Trophoblast cell (in vitro differentiated cells and primary cell): ENCODE measurements around the gene IFNL4. TPM values are rescaled to one million over a fixed set of nuclear protein-coding genes. Genes with fewer than 3 reads are reported as not detected.

Source experiments
- DNase-seq, 2 donors: peaks; one replicate each; pipeline ENCODE4 v3.0.0-alpha.2; 2016
- H2AFZ ChIP-seq: 2 replicates; pipeline ENCODE4 v1.6.1; 2013; ENCODE audit warnings: low read length, moderate library complexity, mild to moderate bottlenecking; ENCODE audit not compliant: insufficient read depth, poor library complexity
- H2AK5ac ChIP-seq: 2 replicates; pipeline ENCODE4 v1.6.1; 2013; ENCODE audit warnings: mild to moderate bottlenecking, low read length
- H2BK120ac ChIP-seq: 2 replicates; pipeline ENCODE4 v1.6.1; 2013; ENCODE audit warnings: low read length, mild to moderate bottlenecking, moderate library complexity; ENCODE audit not compliant: insufficient read depth, poor library complexity
- H2BK12ac ChIP-seq: 2 replicates; pipeline ENCODE4 v1.6.1; 2013; ENCODE audit warnings: mild to moderate bottlenecking, low read length, moderate library complexity
- H2BK5ac ChIP-seq: 2 replicates; pipeline ENCODE4 v1.6.1; 2013; ENCODE audit warnings: low read length, low read depth, moderate library complexity, mild to moderate bottlenecking; ENCODE audit not compliant: poor library complexity
- H3K14ac ChIP-seq: 2 replicates; pipeline ENCODE4 v1.6.1; 2013; ENCODE audit warnings: mild to moderate bottlenecking, low read length
- H3K18ac ChIP-seq: 2 replicates; pipeline ENCODE4 v1.6.1; 2013; ENCODE audit warnings: mild to moderate bottlenecking, low read length
- H3K23ac ChIP-seq: 2 replicates; pipeline ENCODE4 v1.6.1; 2013; ENCODE audit warnings: low read length
- H3K27ac ChIP-seq: 2 replicates; pipeline ENCODE4 v1.5.1; 2013; ENCODE audit warnings: low read depth, mild to moderate bottlenecking, inconsistent platforms, low read length, moderate library complexity
- H3K27me3 ChIP-seq: 2 replicates; pipeline ENCODE4 v1.6.1; 2013; ENCODE audit warnings: inconsistent platforms, mild to moderate bottlenecking, low read length, moderate library complexity; ENCODE audit not compliant: insufficient read depth
- H3K36me3 ChIP-seq, 2 experiments: 1 replicate in 1 of 2; 2 replicates in 1 of 2; pipeline ENCODE4 v1.6.1; 2013; ENCODE audit warnings: low read length in 2 of 2, mild to moderate bottlenecking in 2 of 2, moderate library complexity in 1 of 2; ENCODE audit not compliant: insufficient read depth in 2 of 2, control insufficient read depth in 1 of 2
- H3K4ac ChIP-seq: 2 replicates; pipeline ENCODE4 v1.6.1; 2013; ENCODE audit warnings: low read depth, mild to moderate bottlenecking, low read length, moderate library complexity
- H3K4me1 ChIP-seq, 2 experiments: 1 replicate in 1 of 2; 2 replicates in 1 of 2; pipeline ENCODE4 v1.6.1; 2013; ENCODE audit warnings: low read length in 2 of 2, mild to moderate bottlenecking in 2 of 2, moderate library complexity in 1 of 2; ENCODE audit not compliant: insufficient read depth in 2 of 2, control insufficient read depth in 1 of 2
- H3K4me2 ChIP-seq: 2 replicates; pipeline ENCODE4 v1.6.1; 2013; ENCODE audit warnings: inconsistent platforms, mild to moderate bottlenecking, low read length, moderate library complexity
- H3K4me3 ChIP-seq: 2 replicates; pipeline ENCODE4 v1.5.1; 2013; ENCODE audit warnings: mild to moderate bottlenecking, low read depth, low read length, inconsistent platforms
- H3K79me1 ChIP-seq: one replicate; pipeline ENCODE4 v1.6.1; 2013; ENCODE audit warnings: low read length
- H3K79me2 ChIP-seq: 2 replicates; pipeline ENCODE4 v1.6.1; 2013; ENCODE audit warnings: low read length, mild to moderate bottlenecking; ENCODE audit not compliant: control insufficient read depth, insufficient read depth, poor library complexity
- H3K9ac ChIP-seq: 2 replicates; pipeline ENCODE4 v1.6.1; 2013; ENCODE audit warnings: mild to moderate bottlenecking, low read length
- H3K9me3 ChIP-seq: 2 replicates; pipeline ENCODE4 v1.6.1; 2013; ENCODE audit warnings: low read depth, mild to moderate bottlenecking, control low read depth, inconsistent platforms, low read length; ENCODE audit not compliant: insufficient read depth
- H4K12ac ChIP-seq: 2 replicates; pipeline ENCODE4 v1.6.1; 2013; ENCODE audit warnings: low read depth, mild to moderate bottlenecking, low read length, moderate library complexity
- H4K8ac ChIP-seq: 2 replicates; pipeline ENCODE4 v1.6.1; 2013; ENCODE audit warnings: low read depth, mild to moderate bottlenecking, low read length, moderate library complexity
- H4K91ac ChIP-seq: one replicate; pipeline ENCODE4 v1.6.1; 2013; ENCODE audit warnings: low read depth, mild to moderate bottlenecking, low read length, moderate library complexity
- WGBS: extraction: QIAGEN DNeasy Blood & Tissue Kit; methylation state at CpG from one replicate; pipeline ENCODE4 v1.1.7; 2013; ENCODE audit warnings: missing lambda C conversion rate; ENCODE audit not compliant: insufficient read length, insufficient coverage; ENCODE audit errors: extremely low coverage; 5-methylcytosine and 5-hydroxymethylcytosine counted together
- polyA plus RNA-seq: library from polyadenylated mRNA; stranded (reverse); fragments of 200-250 nt; gene quantifications from 2 replicates; pipeline ENCODE4 v1.2.3, GENCODE V29; 2013

IFNL4 gene
- not detected in 2 replicates for polyA plus RNA-seq

DNA sequence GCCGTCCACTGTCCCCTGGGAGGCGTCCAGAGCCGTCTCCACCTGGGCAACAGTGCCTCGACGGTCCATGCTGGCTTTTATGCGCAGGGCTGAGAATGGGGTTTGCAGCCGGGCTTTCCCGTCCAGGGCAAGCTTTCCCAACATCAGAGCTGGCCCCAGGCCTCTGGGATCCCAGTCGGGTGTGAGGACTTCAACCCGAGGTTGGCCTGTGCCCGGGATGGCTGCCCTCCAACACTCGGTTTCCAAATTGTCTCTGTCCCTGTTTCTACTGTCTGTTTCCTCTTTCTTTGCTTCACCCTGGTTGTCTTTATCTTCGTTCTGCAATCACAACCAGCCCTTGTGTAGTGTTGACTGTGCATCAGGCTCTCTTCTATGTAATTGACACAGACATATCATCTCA, at the start of gene IFNL4:
TSS of gene IFNL4 (minus strand) at position 51 of the 400 bp plus-strand sequence.
- Histone ChIP-seq H2BK5ac (no peak within 1 kb of the TSS), H4K91ac (no peak within 1 kb of the TSS), H2BK12ac (no peak within 1 kb of the TSS), H4K8ac (no peak within 1 kb of the TSS), H3K27me3 (peaks cover 28% of the 10 kb centered on the region), H3K4ac (no peak within 1 kb of the TSS), H2AK5ac (no peak within 1 kb of the TSS), H2AFZ (no peak within 1 kb of the TSS), H3K4me3 (no peak within 1 kb of the TSS), H3K4me2 (peak within 1 kb of the TSS; percentile 49), H3K79me1 (no peaks in the 10 kb centered on the region), H3K9ac (no peak within 1 kb of the TSS), H3K79me2 (no peaks in the 10 kb centered on the region), H3K14ac (no peak within 1 kb of the TSS), H3K4me1 (peaks cover 3 to 5% of the 10 kb centered on the region in 2 experiments), H3K36me3 (no peaks in the 10 kb centered on the region), H2BK120ac (no peak within 1 kb of the TSS), H4K12ac (no peak within 1 kb of the TSS), H3K27ac (no peak within 1 kb of the TSS), H3K23ac (no peak within 1 kb of the TSS), H3K18ac (no peak within 1 kb of the TSS), H3K9me3 (peaks cover 16% of the 10 kb centered on the region)
- no CpG with 5 or more reads among the region's 13 CpGs for WGBS
- DNase-seq = no peak

DNA sequence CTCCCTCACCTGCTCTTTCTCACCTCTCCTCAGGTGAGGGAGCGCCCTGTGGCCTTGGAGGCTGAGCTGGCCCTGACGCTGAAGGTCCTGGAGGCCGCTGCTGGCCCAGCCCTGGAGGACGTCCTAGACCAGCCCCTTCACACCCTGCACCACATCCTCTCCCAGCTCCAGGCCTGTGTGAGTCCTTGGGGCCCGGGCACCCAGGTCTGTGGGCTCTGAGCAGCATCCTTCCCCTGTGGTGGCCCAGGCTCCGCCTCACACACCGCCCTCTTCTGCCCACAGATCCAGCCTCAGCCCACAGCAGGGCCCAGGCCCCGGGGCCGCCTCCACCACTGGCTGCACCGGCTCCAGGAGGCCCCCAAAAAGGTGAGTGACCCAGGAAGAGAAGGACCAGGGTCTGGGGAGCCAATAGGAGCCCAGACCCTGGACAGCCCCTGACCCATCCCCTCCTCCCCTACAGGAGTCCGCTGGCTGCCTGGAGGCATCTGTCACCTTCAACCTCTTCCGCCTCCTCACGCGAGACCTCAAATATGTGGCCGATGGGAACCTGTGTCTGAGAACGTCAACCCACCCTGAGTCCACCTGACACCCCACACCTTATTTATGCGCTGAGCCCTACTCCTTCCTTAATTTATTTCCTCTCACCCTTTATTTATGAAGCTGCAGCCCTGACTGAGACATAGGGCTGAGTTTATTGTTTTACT, 49.4 kb upstream of the IFNL4 start:
- Histone ChIP-seq H3K9ac (no peak overlapping the region), H3K4ac (no peak overlapping the region), H3K27me3 (no peaks in the 10 kb centered on the region), H3K36me3 (no peaks in the 10 kb centered on the region), H2BK5ac (no peak overlapping the region), H3K14ac (no peak overlapping the region), H2BK12ac (no peak overlapping the region), H3K79me2 (no peaks in the 10 kb centered on the region), H3K9me3 (no peaks in the 10 kb centered on the region), H3K4me3 (no peak overlapping the region), H4K8ac (no peak overlapping the region), H2AK5ac (no peak overlapping the region), H4K91ac (no peak overlapping the region), H3K4me2 (no peak overlapping the region), H3K79me1 (no peaks in the 10 kb centered on the region), H2BK120ac (no peak overlapping the region), H3K4me1 (peaks cover 2 to 4% of the 10 kb centered on the region in 2 experiments), H3K23ac (no peak overlapping the region), H3K18ac (no peak overlapping the region), H4K12ac (no peak overlapping the region), H2AFZ (no peak overlapping the region), H3K27ac (no peak overlapping the region)
- WGBS = no CpG with 5 or more reads among the region's 17 CpGs
- no peak for DNase-seq

GRCh38 chr19:39296906-39297305, 48.2 kb upstream of the IFNL4 start:
- WGBS = no CpG with 5 or more reads among the region's 4 CpGs
- no peak overlapping the region for H2AFZ ChIP-seq
- H3K36me3 ChIP-seq = no peaks in the 10 kb centered on the region
- H2BK12ac ChIP-seq = no peak overlapping the region
- DNase-seq = no peak
- H3K9me3 ChIP-seq = no peaks in the 10 kb centered on the region
- peaks cover 2 to 4% of the 10 kb centered on the region in 2 experiments for H3K4me1 ChIP-seq
- no peak overlapping the region for H3K4ac ChIP-seq
- H3K4me3 ChIP-seq = no peak overlapping the region
- H4K12ac ChIP-seq = no peak overlapping the region
- H2AK5ac ChIP-seq = no peak overlapping the region
- no peak overlapping the region for H2BK120ac ChIP-seq
- H3K27ac ChIP-seq = no peak overlapping the region
- no peak overlapping the region for H3K23ac ChIP-seq
- no peak overlapping the region for H2BK5ac ChIP-seq
- no peaks in the 10 kb centered on the region for H3K79me2 ChIP-seq
- H3K18ac ChIP-seq = no peak overlapping the region
- no peak overlapping the region for H3K9ac ChIP-seq
- H4K91ac ChIP-seq = no peak overlapping the region
- no peaks in the 10 kb centered on the region for H3K27me3 ChIP-seq
- no peaks in the 10 kb centered on the region for H3K79me1 ChIP-seq
- no peak overlapping the region for H3K14ac ChIP-seq
- no peak overlapping the region for H3K4me2 ChIP-seq
- no peak overlapping the region for H4K8ac ChIP-seq

GRCh38 chr19:39296055-39296645, 47.5 kb upstream of the IFNL4 start, which contains the start of gene IFNL1:
Gene IFNL1, plus strand, starts transcription at chr19:39296407. Its CDS starts 15 bp downstream, at chr19:39296422.
- H3K27ac ChIP-seq = no peak within 1 kb of the TSS
- no peak within 1 kb of the TSS for H4K8ac ChIP-seq
- no peak within 1 kb of the TSS for H4K12ac ChIP-seq
- H3K36me3 ChIP-seq = no peaks in the 10 kb centered on the region
- no peak within 1 kb of the TSS for H3K18ac ChIP-seq
- H3K4me2 ChIP-seq = no peak within 1 kb of the TSS
- H3K14ac ChIP-seq = no peak within 1 kb of the TSS
- H3K23ac ChIP-seq = no peak within 1 kb of the TSS
- no peak within 1 kb of the TSS for H4K91ac ChIP-seq
- H2AFZ ChIP-seq = no peak within 1 kb of the TSS
- no peaks in the 10 kb centered on the region for H3K27me3 ChIP-seq
- no peak within 1 kb of the TSS for H2BK5ac ChIP-seq
- WGBS = no CpG with 5 or more reads among the region's 11 CpGs
- peak within 1 kb of the TSS; percentile 52 for H3K4me3 ChIP-seq
- no peak within 1 kb of the TSS for H2BK120ac ChIP-seq
- H3K79me2 ChIP-seq = no peaks in the 10 kb centered on the region
- no peak within 1 kb of the TSS for H3K4ac ChIP-seq
- no peak within 1 kb of the TSS for H2BK12ac ChIP-seq
- no peaks in the 10 kb centered on the region for H3K9me3 ChIP-seq
- peak in 1 of 2 donors; percentile 42 for DNase-seq
- peaks cover 2 to 4% of the 10 kb centered on the region in 2 experiments for H3K4me1 ChIP-seq
- no peak within 1 kb of the TSS for H2AK5ac ChIP-seq
- H3K79me1 ChIP-seq = no peaks in the 10 kb centered on the region
- H3K9ac ChIP-seq = no peak within 1 kb of the TSS
